ENCODE results near the gene GPR137. TPM values are rescaled to one million over a fixed set of nuclear protein-coding genes. Genes with fewer than 3 reads are reported as not detected.

GPR137 gene
- total RNA-seq, 1 experiment from 2014 or later, result 24.4 TPM

DNA sequence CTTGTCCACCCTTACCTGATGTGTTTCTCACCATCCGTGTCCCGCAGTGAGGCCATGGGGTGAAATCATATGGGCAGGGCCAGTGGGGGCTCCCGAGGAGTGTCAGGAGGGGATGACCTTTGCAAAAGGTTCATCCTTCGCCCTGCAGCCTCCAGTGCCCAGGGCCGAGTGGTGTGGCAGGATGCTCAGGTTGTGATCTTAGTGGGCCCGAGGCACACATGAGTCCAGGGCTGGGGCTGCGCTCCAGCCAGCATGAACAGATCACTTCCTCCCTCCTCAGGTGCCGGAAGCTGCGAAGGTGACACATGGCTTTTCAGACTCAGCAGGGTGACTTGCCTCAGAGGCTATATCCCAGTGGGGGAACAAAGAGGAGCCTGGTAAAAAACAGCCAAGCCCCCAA, 47.6 kb upstream of the GPR137 start (continued):
- TF ChIP-seq, protein P1, sequence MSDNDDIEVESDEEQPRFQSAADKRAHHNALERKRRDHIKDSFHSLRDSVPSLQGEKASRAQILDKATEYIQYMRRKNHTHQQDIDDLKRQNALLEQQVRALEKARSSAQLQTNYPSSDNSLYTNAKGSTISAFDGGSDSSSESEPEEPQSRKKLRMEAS (IDR thresholded peaks at IDR 0.05), result no peak
- no peak for TF ChIP-seq ELF1 (IDR thresholded peaks at IDR 0.05; ENCODE audit: borderline replicate concordance, low read depth)

DNA sequence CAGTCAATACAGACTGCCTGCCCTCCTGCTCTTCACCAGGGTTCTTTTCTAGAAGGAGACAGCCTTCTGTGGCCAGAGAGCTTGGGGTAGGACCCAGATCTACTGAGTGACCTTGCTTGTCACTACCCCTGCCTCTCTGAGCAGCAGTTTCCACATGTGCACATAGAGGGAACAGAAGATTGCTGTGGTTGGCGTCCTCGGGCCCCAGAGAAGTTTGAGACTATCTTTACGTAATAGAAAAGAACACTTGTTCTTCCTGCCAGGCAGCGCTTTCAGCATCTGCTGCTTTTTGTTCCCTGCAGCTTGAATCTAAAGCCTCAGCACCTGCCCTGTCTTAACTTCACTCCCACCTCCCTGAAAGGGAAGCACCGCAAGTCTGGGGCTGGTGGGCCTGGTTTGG, 46.6 kb upstream of the GPR137 start:
- intact Hi-C loops (cut with micrococcal nuclease), result no loop called here
- no peaks in the 10 kb centered on the region for H4K20me1 ChIP-seq (ENCODE audit: insufficient read depth)
- H3K27ac ChIP-seq (ENCODE audit: low read depth, low read length), result peak overlapping the region; percentile 96
- peak overlapping the region; percentile 84; the same call in 1 of the 2 replicates for H3K4me2 ChIP-seq (ENCODE audit: low read length)
- no peaks in the 10 kb centered on the region for H3K9me2 ChIP-seq (ENCODE audit: insufficient read depth)
- H3K4me1 ChIP-seq (ENCODE audit: control insufficient read depth in 1 of 2, insufficient read depth in 2 of 2, low read length in 2 of 2), result peaks cover 31 to 58% of the 10 kb centered on the region in 2 experiments
- no peak for ATAC-seq
- BruUV-seq (replicated peaks), result no TSS peak
- H3K4me3 ChIP-seq (replicated peaks in 1 of 2; ENCODE audit: low read depth in 1 of 2, low read length in 2 of 2), result no peak overlapping the region; a peak in 1 of 4 replicates
- H3K36me3 ChIP-seq (ENCODE audit: control insufficient read depth in 1 of 2, insufficient read depth in 2 of 2, low read length in 2 of 2), result peaks cover 0 to 18% of the 10 kb centered on the region in 2 experiments; a peak in 1 of 4 replicates
- ChIA-PET CTCF (no interaction called here), POLR2A (interaction anchor here (1.1 kb wide), 1 partner anchor 8 kb away, joined by 4 read pairs; no protein-coding TSS in a partner anchor), RAD21 (ENCODE audit: low non-redundant PET in 1 of 2, low total read pairs in 2 of 2, uncharacterized antibody in 2 of 2, unreplicated experiment in 2 of 2) (no interaction called here)
- H3K9ac ChIP-seq (ENCODE audit: low read length), result peak overlapping the region; percentile 30
- H3K9me3 ChIP-seq (ENCODE audit: control insufficient read depth in 1 of 2, insufficient read depth in 1 of 2, low read depth in 1 of 2, low read length in 2 of 2), result no peaks in the 10 kb centered on the region
- DNase-seq (ENCODE audit: low read depth, low spot score), result no peak
- peaks cover 33% of the 10 kb centered on the region for H3K79me2 ChIP-seq (ENCODE audit: insufficient read depth, low read length)
- TF ChIP-seq EGR1 (IDR thresholded peaks at IDR 0.05; ENCODE audit: low read depth) (no peak), SP1 (IDR thresholded peaks at IDR 0.05; ENCODE audit: low read depth) (no peak), POLR2A (IDR thresholded peaks at IDR 0.05; ENCODE audit: borderline replicate concordance, extremely low read depth, insufficient read depth, insufficient read length) (no peak), JUND (IDR thresholded peaks at IDR 0.05) (no peak), ATF3 (IDR thresholded peaks at IDR 0.05) (no peak), SIN3A (IDR thresholded peaks at IDR 0.05; ENCODE audit: low read depth) (no peak), TCF7L2 (IDR thresholded peaks at IDR 0.05; ENCODE audit: borderline replicate concordance, extremely low read depth, insufficient read depth, insufficient read length) (no peak), CBX3 (IDR thresholded peaks at IDR 0.05; ENCODE audit: low read depth) (no peak), CTCF (IDR thresholded peaks at IDR 0.05 in 2 of 3, conservative IDR thresholded peaks at IDR 0.05 in 1 of 3; ENCODE audit: borderline replicate concordance in 1 of 3, insufficient read depth in 1 of 3, low read depth in 2 of 3, low read length in 2 of 3) (no peak), CEBPB (IDR thresholded peaks at IDR 0.05; ENCODE audit: low read depth) (no peak), FOSL1 (IDR thresholded peaks at IDR 0.05; ENCODE audit: low read depth) (no peak), EZH2phosphoT487 (IDR thresholded peaks at IDR 0.05; ENCODE audit: borderline replicate concordance) (no peak)
- TF ChIP-seq, protein P2, sequence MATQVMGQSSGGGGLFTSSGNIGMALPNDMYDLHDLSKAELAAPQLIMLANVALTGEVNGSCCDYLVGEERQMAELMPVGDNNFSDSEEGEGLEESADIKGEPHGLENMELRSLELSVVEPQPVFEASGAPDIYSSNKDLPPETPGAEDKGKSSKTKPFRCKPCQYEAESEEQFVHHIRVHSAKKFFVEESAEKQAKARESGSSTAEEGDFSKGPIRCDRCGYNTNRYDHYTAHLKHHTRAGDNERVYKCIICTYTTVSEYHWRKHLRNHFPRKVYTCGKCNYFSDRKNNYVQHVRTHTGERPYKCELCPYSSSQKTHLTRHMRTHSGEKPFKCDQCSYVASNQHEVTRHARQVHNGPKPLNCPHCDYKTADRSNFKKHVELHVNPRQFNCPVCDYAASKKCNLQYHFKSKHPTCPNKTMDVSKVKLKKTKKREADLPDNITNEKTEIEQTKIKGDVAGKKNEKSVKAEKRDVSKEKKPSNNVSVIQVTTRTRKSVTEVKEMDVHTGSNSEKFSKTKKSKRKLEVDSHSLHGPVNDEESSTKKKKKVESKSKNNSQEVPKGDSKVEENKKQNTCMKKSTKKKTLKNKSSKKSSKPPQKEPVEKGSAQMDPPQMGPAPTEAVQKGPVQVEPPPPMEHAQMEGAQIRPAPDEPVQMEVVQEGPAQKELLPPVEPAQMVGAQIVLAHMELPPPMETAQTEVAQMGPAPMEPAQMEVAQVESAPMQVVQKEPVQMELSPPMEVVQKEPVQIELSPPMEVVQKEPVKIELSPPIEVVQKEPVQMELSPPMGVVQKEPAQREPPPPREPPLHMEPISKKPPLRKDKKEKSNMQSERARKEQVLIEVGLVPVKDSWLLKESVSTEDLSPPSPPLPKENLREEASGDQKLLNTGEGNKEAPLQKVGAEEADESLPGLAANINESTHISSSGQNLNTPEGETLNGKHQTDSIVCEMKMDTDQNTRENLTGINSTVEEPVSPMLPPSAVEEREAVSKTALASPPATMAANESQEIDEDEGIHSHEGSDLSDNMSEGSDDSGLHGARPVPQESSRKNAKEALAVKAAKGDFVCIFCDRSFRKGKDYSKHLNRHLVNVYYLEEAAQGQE (IDR thresholded peaks at IDR 0.05; ENCODE audit: low read depth), result no peak
- no peak overlapping the region for H2AFZ ChIP-seq (ENCODE audit: low read depth, low read length, poor library complexity, severe bottlenecking)
- H3K27me3 ChIP-seq (ENCODE audit: insufficient read depth, low read length), result no peaks in the 10 kb centered on the region

Measured in HCT116 (cell line).